GM12892 (cell line): ENCODE measurements around the gene SNX30.

Experiments used
- DNase-seq: peaks from one replicate; pipeline ENCODE4 v3.0.0; 2011; ENCODE audit not compliant: insufficient read length
- FAIRE-seq: peaks from 2 replicates; lab custom pipeline; 2011; peaks lifted over from hg19 to GRCh38; lab: Jason Lieb, UNC
- POLR2A ChIP-seq: IDR thresholded peaks from 2 replicates; pipeline ENCODE4 v1.6.1; 2011; ENCODE audit warnings: low read depth, low read length, control low read depth
- POLR2AphosphoS5 ChIP-seq: IDR thresholded peaks from 2 replicates; pipeline ENCODE4 v1.6.1; 2011; ENCODE audit warnings: low read depth, low read length, control low read depth
- TAF1 ChIP-seq: IDR thresholded peaks from 2 replicates; pipeline ENCODE4 v1.6.1; 2011; ENCODE audit warnings: low read depth, mild to moderate bottlenecking, control low read depth, low read length, borderline replicate concordance

Gene SNX30

DNA sequence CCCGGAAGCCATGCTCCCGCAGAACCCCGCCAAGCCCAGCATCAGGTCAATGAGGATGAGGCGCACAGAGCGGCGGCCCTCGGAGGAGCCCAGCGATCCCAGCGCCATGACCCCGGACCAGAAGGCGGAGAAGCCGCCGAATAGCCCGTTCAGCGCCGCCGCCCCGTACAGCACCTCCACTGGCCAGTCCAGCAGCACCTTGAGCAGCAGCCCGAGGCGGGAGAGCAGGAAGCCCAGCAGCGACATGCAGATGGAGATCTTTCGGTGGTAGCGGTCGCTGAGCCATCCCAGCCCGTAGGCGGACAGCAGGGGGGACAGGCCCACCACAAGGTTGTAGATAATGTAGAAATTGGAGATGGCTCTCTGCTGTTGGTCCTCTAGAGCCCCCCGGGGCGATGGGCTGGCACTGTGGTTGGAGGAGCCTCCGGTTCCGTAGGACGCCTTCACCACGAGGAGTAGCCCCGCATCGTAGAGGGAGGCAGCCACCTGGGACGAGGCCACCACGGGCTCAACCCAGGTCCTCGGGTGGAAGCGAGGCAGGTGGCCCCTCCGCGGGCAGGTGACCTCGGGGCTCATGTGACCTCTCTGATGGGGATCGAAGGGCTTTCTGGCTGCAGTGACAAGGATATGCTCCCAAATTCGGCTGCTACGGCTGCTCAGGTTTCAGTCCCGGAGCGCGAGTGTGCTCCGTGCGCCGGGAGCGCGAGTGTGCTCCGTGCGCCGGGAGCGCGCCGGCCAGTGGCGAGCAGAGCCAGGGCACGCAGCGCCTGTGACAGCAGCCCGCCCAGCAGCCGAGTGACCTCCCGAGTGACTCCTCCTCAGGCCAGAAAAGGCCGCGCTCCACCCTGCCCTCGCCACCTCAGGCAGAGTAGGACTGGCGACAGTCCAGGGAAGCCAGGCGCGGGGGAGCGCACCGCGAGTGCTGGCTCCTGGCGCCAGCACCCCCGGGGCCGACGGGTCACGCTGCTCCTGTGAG is 139.8 kb downstream of the SNX30 start, which contains the start of gene SLC46A2:
TSS of gene SLC46A2 (minus strand) at position 771 of the 976 bp plus-strand sequence. CDS start at position 576, 195 bp downstream.
- DNase-seq (no peak), FAIRE-seq (no peak)
- TF ChIP-seq POLR2AphosphoS5 (no peak), TAF1 (no peak), POLR2A (no peak)

DNA sequence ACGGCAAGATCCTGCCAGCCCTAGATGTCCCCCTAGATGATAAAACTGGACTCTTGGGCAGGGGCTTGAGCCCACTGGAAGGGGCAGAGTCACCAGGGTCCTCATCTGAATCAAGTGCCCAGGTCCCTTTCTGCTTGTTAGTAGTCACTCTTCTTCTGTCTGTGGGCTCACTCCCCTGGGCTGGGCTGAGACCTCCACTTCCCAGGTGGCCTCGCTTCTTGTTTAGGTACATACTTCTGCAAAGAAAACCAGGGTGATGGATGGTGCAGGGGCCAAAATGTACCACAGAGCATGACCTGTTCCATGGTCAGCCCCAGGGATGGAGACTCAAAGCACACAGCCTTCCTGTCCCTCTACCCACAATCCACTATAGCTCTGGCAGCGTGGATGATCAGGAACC is 141.0 kb downstream of the SNX30 start:
- FAIRE-seq, result no peak
- no peak for TF ChIP-seq TAF1
- no peak for TF ChIP-seq POLR2AphosphoS5
- no peak for TF ChIP-seq POLR2A
- no peak for DNase-seq

DNA sequence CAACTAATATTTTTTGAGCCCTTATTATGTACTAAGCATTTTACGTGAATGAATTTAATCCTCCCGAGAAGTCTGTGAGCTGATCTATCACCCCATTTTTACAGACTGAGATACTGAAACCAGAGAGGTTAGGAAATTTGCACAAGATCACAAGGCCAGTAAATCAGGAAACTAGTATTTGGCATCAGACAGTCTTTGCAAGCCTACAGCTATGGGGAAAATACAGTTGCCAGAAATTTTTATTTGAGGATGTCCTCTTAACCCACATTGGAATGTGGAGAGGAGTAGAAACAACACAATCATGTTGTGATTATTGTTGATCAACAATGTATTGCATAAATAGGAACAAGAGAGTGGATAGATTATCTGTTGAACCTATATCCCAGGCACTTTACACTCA is 142.4 kb downstream of the SNX30 start:
- no peak for TF ChIP-seq TAF1
- no peak for TF ChIP-seq POLR2A
- no peak for TF ChIP-seq POLR2AphosphoS5
- no peak for FAIRE-seq
- no peak for DNase-seq

DNA sequence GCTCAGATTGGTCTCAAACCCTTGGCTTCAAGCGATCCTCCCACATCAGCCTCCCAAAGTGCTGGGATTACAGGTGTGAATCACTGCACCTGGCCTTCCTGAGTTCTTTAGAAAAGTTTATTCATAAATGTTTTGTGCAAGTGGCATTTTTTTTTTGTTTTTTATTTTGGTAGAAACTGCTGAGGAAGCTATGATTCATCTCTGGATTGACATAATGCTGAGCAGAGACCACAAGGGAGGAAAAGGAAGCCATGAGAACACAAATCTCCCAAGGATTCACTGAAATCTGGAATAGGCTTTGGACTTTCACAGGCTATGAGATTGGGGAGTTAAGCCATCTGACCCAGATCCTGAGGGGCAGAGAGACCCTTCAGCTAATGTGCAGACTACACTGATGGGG is 143.5 kb downstream of the SNX30 start:
- FAIRE-seq (no peak), DNase-seq (no peak)
- no peak for TF ChIP-seq TAF1
- TF ChIP-seq POLR2A, result no peak
- TF ChIP-seq POLR2AphosphoS5, result no peak

DNA sequence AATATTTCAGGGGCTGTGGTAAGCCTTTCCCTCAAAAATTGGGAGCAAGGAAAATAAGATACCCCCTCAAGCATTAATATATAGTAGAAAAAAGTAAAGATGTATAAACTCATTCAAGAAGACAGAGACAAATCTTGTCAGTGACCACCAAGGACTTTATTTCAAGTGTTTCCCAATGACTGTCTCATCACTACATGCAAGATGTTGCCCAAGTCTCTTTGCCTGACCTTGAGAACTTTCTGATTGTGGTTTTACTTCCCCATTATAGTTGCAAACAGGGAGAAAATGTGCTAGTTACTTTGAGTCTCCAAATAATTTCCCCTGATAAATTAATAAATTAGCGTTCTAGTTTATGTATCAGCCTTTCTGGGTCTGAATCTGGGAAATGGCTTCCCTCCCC is 144.1 kb downstream of the SNX30 start:
- FAIRE-seq (no peak), DNase-seq (no peak)
- TF ChIP-seq POLR2AphosphoS5, result no peak
- TF ChIP-seq POLR2A, result no peak
- no peak for TF ChIP-seq TAF1

DNA sequence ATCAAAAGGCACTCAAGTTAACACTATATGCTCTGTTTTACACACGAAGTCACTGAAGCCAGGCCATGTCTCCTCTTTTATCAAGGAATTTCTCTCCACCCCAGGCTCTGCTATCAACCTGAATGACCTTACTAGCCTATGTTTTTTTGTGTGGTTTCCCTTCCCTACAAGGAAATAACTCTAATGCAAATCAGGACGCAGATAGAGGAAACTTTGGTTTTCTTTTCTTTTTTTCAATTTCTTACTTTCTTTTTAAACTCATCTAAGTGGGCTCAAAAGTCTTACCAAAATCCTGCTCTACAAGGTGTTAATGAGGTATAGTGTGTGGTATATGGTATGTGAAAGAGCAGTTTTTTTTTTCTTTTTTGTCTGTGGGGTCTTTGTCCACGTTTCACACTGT is 145.6 kb downstream of the SNX30 start:
- TF ChIP-seq TAF1 (no peak), POLR2AphosphoS5 (no peak), POLR2A (no peak)
- no peak for FAIRE-seq
- no peak for DNase-seq

DNA sequence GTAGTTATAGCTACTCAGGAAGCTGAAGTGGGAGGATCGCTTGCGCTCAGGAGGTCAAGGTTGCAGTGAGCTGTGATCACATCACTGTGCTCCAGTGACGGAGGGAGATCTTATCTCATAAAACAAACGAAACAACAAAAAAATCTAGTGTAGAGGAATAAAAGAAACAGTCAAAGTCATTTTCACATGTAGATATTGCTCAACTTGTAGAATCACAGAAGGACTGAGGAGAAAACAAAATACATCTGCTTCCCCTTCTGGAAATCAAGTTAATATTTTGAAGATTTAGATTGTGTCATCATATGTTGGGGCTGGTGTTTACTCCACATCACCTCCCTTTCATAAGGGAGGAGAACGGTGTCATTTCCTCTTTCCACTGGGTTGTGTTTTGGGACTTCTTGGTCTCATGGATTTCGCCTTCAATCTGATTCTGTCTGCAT is 148.3 kb downstream of the SNX30 start:
- TF ChIP-seq TAF1 (no peak), POLR2AphosphoS5 (no peak), POLR2A (no peak)
- no peak for DNase-seq
- no peak for FAIRE-seq

DNA sequence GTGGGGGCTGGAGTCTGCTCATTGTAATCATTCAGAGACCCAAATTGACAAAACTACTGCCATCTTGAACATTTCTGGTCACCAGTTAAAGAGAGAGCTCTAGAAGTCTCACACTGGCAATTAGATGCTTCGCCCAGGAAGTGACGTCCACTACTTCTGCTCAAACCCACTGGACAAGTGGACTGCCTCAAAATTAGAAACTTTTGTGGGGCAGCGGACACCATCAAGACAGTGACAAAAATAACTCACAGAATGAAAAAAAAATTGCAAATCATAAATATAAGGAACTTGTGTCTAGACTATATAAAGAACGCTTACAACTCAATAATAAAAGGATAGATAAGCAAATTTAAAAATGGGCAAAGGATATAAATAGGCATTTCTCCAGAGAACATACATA is 149.9 kb downstream of the SNX30 start:
- no peak for TF ChIP-seq POLR2A
- TF ChIP-seq POLR2AphosphoS5, result no peak
- no peak for TF ChIP-seq TAF1
- no peak for DNase-seq
- FAIRE-seq, result no peak

DNA sequence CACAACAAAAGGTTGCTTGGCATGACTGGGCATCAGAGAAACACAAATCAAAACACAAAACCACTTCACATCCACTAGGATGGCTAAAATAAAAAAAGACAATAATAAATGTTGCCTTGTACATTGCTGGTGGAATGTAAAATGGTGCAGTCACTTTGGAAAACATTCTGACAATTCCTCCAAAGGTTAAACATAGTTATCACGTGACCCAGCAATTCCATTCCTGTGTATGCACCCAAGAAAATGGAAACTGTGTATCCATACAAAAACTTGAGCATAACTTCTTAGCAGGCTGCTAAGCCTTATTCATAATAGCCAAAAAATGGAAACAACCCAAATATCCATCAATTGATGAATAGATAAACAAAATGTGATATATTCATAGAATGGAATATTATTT is 150.3 kb downstream of the SNX30 start:
- FAIRE-seq (no peak), DNase-seq (no peak)
- TF ChIP-seq TAF1 (no peak), POLR2AphosphoS5 (no peak), POLR2A (no peak)

DNA sequence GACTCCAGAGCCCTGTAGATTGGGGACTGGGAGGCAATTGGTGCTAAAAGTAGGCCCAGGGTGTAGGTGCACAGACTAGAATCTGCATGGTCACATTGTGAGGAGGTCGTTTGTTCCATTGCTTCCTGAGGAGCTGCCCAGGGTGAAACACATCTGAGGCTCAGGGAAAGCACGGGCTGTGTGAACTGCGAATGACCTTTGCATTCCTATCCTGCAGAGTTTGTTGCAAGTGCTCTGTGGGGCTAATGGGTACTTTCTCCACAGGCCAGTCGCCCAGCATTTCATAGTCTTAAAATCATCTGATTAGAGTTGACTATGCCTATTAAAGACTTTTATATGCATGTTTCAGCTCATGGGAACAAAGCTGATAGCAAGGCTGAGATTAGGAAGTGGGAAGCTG is 154.5 kb downstream of the SNX30 start:
- no peak for TF ChIP-seq POLR2AphosphoS5
- TF ChIP-seq POLR2A, result no peak
- TF ChIP-seq TAF1, result no peak
- no peak for DNase-seq
- FAIRE-seq, result no peak

DNA sequence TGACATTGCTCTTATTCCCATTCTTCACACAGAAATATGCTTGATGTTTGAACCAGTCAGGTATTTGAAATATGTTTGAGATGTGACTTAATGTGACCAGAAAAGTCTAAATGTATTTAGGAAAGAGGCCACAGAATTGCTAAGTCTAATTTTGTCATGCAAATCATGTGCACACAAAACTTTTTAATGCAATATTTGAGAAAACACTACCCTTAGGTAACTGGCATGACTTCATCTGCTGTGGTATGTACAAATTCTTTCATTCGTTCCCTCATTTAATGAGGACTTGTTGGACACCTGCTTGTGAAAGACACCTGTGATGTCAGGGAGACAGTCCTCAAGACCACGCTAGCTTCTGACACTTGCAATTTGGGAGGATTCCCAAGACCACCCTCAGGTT is 161.2 kb downstream of the SNX30 start:
- TF ChIP-seq POLR2A, result no peak
- DNase-seq (no peak), FAIRE-seq (no peak)

DNA sequence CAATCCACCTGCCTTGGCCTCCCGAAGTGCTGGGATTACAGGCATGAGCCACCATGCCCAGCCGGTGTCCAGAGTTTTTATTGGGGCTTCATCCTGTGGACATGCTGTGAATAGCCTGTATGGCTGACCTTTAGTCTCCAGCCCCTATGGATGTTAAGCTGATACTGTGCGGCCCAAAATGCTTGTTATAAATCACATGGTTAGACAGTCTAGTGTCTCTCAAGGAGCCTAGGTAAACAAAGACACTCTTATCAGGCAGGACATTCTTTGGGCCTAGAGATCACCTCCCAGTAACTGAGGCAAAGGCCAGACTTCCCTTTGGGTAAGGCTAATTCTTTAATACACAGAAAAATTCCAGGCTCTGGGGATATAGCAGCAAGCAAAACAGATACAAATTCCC is 162.1 kb downstream of the SNX30 start:
- TF ChIP-seq POLR2AphosphoS5, result no peak
- no peak for FAIRE-seq
- DNase-seq, result no peak
